Heart left ventricle (tissue), 16 donors: ENCODE measurements around the gene CD207. TPM values are rescaled to one million over a fixed set of nuclear protein-coding genes. Genes with fewer than 3 reads are reported as not detected.

ENCODE experiments used
- ATAC-seq, 4 donors: fragments of 200-7000 bp; cut with Tn5 transposase; one replicate each; pipeline ENCODE4 v1.9.1; 2020 to 2022; ENCODE audit warnings: moderate library complexity in 4 of 4, mild to moderate bottlenecking in 3 of 4, moderate number of reproducible peaks in 1 of 4
- DNase-seq, 5 donors: peaks; one replicate each; pipeline ENCODE4 v3.0.0-alpha.2; 2020
- H3K27ac ChIP-seq, 12 donors: fragments of 200-600 bp; sonication (generic) in 4 of 12; one replicate each; pipeline versions ENCODE4 v1.5.0 to v1.8.0; 2016 to 2022; ENCODE audit warnings: mild to moderate bottlenecking in 2 of 12
- H3K27me3 ChIP-seq, 9 donors: fragments of 200-600 bp; sonication (generic) in 2 of 9; one replicate each; pipeline versions ENCODE4 v1.5.1 to v1.8.0; 2016 to 2022; ENCODE audit warnings: mild to moderate bottlenecking in 3 of 9
- H3K36me3 ChIP-seq, 9 donors: fragments of 200-600 bp; sonication (generic) in 2 of 9; one replicate each; pipeline versions ENCODE4 v1.5.0 to v1.8.0; 2018 to 2022; ENCODE audit warnings: mild to moderate bottlenecking in 2 of 9
- H3K4me1 ChIP-seq, 12 donors: fragments of 200-600 bp; sonication (generic) in 4 of 12; one replicate each; pipeline versions ENCODE4 v1.5.0 to v1.8.0; 2016 to 2022; ENCODE audit warnings: mild to moderate bottlenecking in 3 of 12
- H3K4me3 ChIP-seq, 12 donors: fragments of 200-600 bp; sonication (generic) in 4 of 12; one replicate each; pipeline versions ENCODE4 v1.5.0 to v1.8.0; 2017 to 2022; ENCODE audit warnings: mild to moderate bottlenecking in 9 of 12, moderate library complexity in 4 of 12
- H3K9me3 ChIP-seq, 12 donors: fragments of 200-600 bp; sonication (generic) in 4 of 12; one replicate each; pipeline versions ENCODE4 v1.5.0 to v1.8.0; 2016 to 2022; ENCODE audit warnings: mild to moderate bottlenecking in 1 of 12
- CTCF ChIP-seq, 12 donors: fragments of 200-600 bp; sonication (generic) in 4 of 12; IDR thresholded peaks; one replicate each; pipeline versions ENCODE4 v1.5.0 to v1.8.0; 2018 to 2022; ENCODE audit warnings: antibody characterized with exemption in 12 of 12, mild to moderate bottlenecking in 5 of 12
- POLR2A ChIP-seq, 2 donors: fragments of 450-650 bp; IDR thresholded peaks; one replicate each; pipeline ENCODE4 v1.6.1; 2017; ENCODE audit warnings: antibody characterized with exemption in 2 of 2, mild to moderate bottlenecking in 2 of 2, moderate library complexity in 2 of 2
- WGBS, 4 donors: extraction: QIAGEN DNeasy Blood & Tissue Kit in 2 of 4; methylation state at CpG; one replicate each; pipeline versions ENCODE4 v1.1.5 to v1.1.7; 2013 to 2018; 5-methylcytosine and 5-hydroxymethylcytosine counted together
- intact Hi-C, 10 donors: fragments of 100-400 bp; cut with DNase I; formaldehyde crosslinking; loops; one replicate each; pipeline versions ENCODE4 v1.11.1 to v1.14.2; 2022
- polyA plus RNA-seq, 2 donors: library from polyadenylated mRNA; stranded (reverse); fragments of 200-250 nt; gene quantifications; one replicate each; pipeline ENCODE4 v1.2.3, GENCODE V29; 2013
- total RNA-seq, 9 donors: library from RNA; depleted of rRNA in 2 of 9; stranded (reverse); fragments of >200 nt in 2 of 9; fragmentation: NEBNext Ultra II Directional in 3 of 9; extraction: Animal tissue kit (Norgen Biotek cat#: 25700) in 3 of 9; gene quantifications; one replicate each; pipeline versions ENCODE4 v1.1.0 to v1.2.4, GENCODE V29; 2016 to 2023
- donor health status: ischemic (EF 13 %, LVEDD 7.1; RV severe dilation, severe dysfunction).
- donor health status: healthy with polysubstance abuse.
- donor health status: DM: no; HTN: yes; CAD: no.
- donor health status: DM: no; HTN: no; CAD: no.
- donor health status: ischemic (EF 25% LVEDD 6.9; RV normal size, moderate dysfunction).
- donor health status: ischemic (EF 25% LVEDD 5.7; RV mildly dilated, moderate dysfunction).
- donor health status: healthy.
- donor health status: DM: yes; HTN: yes; CAD: no.
- donor health status: ischemic (EF 35%, LVEDD 5.7; RV mildly dilated, moderate dysfunction).
- donor health status: nonischemic (EF 11% LVEDD 7.7; RV severe dilation, severe dysfunction).
- donor health status: DM: yes; HTN: yes; CAD: no.
- donor health status: PGD.
- donor health status: ischemic (EF 29% LVEDD 5.4; RV normal size, mild dysfunction).
- donor health status: nonischemic (EF 23%, LVEDD 6.1; RV moderate dilation, normal function).

Gene CD207
- total and polyA plus RNA-seq, 11 donors = 0.04 to 0.48 (median 0.19) TPM; not detected in 4

DNA sequence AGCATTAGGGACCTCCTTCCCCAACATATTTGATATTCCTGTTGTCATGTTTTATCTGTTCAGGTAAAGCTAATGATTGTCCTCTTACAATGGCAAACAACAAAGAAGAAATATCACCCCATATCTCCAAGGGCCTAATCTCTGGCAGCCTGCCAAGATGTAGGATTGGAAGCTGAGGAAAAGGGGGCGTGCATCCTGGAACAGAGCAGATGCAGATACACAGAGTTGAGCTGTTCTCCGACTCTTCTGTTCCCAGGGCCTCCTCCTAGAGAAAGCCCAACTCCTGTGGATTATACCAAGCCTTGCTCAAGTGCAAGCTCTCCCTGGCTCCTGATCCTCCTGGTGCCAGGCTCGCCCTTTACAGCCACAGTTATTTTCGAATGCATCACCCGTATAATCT is 35.2 kb upstream of the CD207 start:
- H3K36me3 ChIP-seq = no peaks in the 10 kb centered on the region
- no peaks in the 10 kb centered on the region for H3K9me3 ChIP-seq
- WGBS, 4 donors = 54 to 66% (median 63%) methylated on average over 5 of the region's 5 CpGs
- H3K4me1 ChIP-seq = peaks cover 0 to 13% (median 0%) of the 10 kb centered on the region in 12 donors
- intact Hi-C loops = loop anchor here (1.0 to 5.0 kb wide), 10 partner anchors 42 to 78 kb away; no protein-coding TSS in a partner anchor
- ATAC-seq = no peak
- no peak overlapping the region for H3K4me3 ChIP-seq
- H3K27ac ChIP-seq = no peak overlapping the region
- H3K27me3 ChIP-seq = peaks cover 0 to 59% (median 39%) of the 10 kb centered on the region in 9 donors
- DNase-seq = no peak
- TF ChIP-seq POLR2A (IDR thresholded peaks at IDR 0.05) (no peak), CTCF (IDR thresholded peaks at IDR 0.05) (no peak)

DNA sequence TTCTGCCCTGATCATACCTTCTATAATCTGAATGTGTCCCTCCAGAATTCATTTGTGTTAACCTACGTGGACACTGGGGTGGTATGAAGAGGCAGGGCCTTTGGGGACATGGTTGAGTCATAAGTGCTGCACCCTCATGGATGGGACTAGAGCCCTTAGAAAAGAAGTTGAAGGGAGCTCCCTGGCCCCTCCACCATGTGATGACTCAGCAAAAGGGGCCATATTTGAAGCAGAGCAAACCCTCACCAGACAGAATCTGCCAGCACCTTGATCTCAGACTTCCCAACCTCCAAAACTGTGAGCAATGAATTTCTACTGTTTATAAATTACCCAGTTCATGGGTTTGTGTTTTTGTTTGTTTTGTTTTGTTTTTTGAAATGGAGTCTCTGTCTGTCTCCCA is 33.4 kb upstream of the CD207 start:
- 72 to 89% (median 80%) methylated on average over 1 of the region's 1 CpG for WGBS, 4 donors
- TF ChIP-seq POLR2A (IDR thresholded peaks at IDR 0.05) (no peak), CTCF (IDR thresholded peaks at IDR 0.05) (no peak)
- Histone ChIP-seq H3K4me1 (peaks cover 0 to 13% (median 0%) of the 10 kb centered on the region in 12 donors), H3K36me3 (no peaks in the 10 kb centered on the region), H3K9me3 (no peaks in the 10 kb centered on the region), H3K27me3 (peaks cover 0 to 41% (median 26%) of the 10 kb centered on the region in 9 donors), H3K4me3 (no peak overlapping the region), H3K27ac (no peak overlapping the region)
- ATAC-seq = no peak
- DNase-seq = no peak
- intact Hi-C loops = loop anchor here in 2 of 10 donors (10.0 kb wide), 2 partner anchors 74 to 84 kb away; partner anchors contain the start of gene FIGLA (in 1 of the 2)

DNA sequence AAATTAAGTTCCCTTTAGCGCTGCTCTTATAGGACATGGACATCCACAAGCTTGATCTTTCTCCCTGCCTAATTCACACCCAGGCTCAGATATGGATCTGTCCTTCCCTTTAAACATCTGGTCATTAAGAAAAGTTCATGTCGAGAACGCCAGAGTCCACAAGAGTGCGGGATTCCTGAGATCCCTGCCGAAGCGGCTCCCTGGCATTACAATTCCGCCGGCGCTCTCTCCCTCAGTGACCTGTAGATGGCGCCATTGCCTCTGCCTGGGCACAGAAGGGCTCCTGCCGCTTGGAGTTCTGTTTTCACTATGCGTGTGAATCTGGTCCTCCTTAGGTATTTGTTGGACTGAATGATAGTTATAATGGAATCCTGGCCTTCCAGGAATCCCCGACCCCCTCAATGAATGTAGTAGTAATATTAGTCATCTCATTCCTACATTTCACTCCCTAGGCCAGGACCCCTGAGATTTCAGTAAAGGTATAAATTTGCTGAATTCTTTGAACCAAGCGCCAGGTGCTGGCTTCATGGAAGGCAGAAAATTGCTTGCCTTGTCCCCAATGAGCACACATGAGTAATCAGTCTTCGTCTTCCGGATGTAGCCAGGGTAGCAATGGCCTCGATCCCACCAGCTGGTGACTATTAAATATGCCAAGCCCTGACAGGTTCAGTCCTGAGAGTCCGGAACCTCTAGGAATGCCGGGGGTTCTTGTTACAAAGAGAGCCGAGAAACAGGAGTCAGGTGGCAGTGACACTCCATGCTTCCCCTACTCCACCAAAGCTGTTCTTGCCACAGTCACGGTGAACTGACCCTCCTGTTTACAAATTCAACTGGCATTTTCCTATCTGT is 26.4 kb upstream of the CD207 start:
- Histone ChIP-seq H3K27me3 (peaks cover 3 to 52% (median 19%) of the 10 kb centered on the region in 9 donors), H3K4me3 (no peak overlapping the region), H3K9me3 (no peaks in the 10 kb centered on the region), H3K36me3 (no peaks in the 10 kb centered on the region), H3K4me1 (peaks cover 0 to 5% (median 0%) of the 10 kb centered on the region in 12 donors), H3K27ac (no peak overlapping the region)
- no peak for TF ChIP-seq POLR2A (IDR thresholded peaks at IDR 0.05)
- TF ChIP-seq CTCF (IDR thresholded peaks at IDR 0.05) = peak; percentile 89 to 99 (median 95)
- intact Hi-C loops = loop anchor here in 6 of 10 donors (2.0 to 10.0 kb wide), 5 partner anchors 67 to 85 kb away; partner anchors contain the start of gene FIGLA (in 2 of the 6)
- ATAC-seq (peak in 3 of 4 donors; percentile 86 to 89 (median 88)), DNase-seq (peak; percentile 70 to 83 (median 76))
- WGBS, 4 donors = 26 to 34% (median 28%) methylated on average over 21 of the region's 21 CpGs

GRCh38 chr2:70855667-70856066 is 20.1 kb upstream of the CD207 start:
- Histone ChIP-seq H3K4me3 (no peak overlapping the region), H3K36me3 (no peaks in the 10 kb centered on the region), H3K27me3 (peaks cover 0 to 26% (median 8%) of the 10 kb centered on the region in 9 donors), H3K9me3 (no peaks in the 10 kb centered on the region), H3K27ac (no peak overlapping the region), H3K4me1 (peaks cover 0 to 23% (median 0%) of the 10 kb centered on the region in 12 donors)
- no peak for DNase-seq
- intact Hi-C loops = no loop called here
- TF ChIP-seq POLR2A (IDR thresholded peaks at IDR 0.05) (no peak), CTCF (IDR thresholded peaks at IDR 0.05) (no peak)
- 84 to 90% (median 89%) methylated on average over 1 of the region's 1 CpG for WGBS, 4 donors
- no peak for ATAC-seq
